HUES64 (cell line): ENCODE data around the gene ACTR10.

ENCODE experiments used
- H3K27ac ChIP-seq: 2 replicates; pipeline ENCODE4 v1.7.0; 2013; ENCODE audit warnings: low read depth, low read length, inconsistent platforms
- H3K27me3 ChIP-seq: 2 replicates; pipeline ENCODE4 v1.6.1; 2013; ENCODE audit warnings: mild to moderate bottlenecking, low read length; ENCODE audit not compliant: insufficient read depth
- H3K36me3 ChIP-seq: 2 replicates; pipeline ENCODE4 v1.6.1; 2013; ENCODE audit warnings: mild to moderate bottlenecking, low read length; ENCODE audit not compliant: insufficient read depth
- H3K4me1 ChIP-seq: 2 replicates; pipeline ENCODE4 v1.6.1; 2013; ENCODE audit warnings: mild to moderate bottlenecking, low read length, moderate library complexity; ENCODE audit not compliant: insufficient read depth
- H3K4me3 ChIP-seq: 2 replicates; pipeline ENCODE4 v1.5.1; 2013; ENCODE audit warnings: mild to moderate bottlenecking, low read length, moderate library complexity
- H3K9ac ChIP-seq: 2 replicates; pipeline ENCODE4 v1.6.1; 2013; ENCODE audit warnings: mild to moderate bottlenecking, low read depth, low read length
- H3K9me3 ChIP-seq: 2 replicates; pipeline ENCODE4 v1.6.1; 2013; ENCODE audit warnings: low read depth, low read length; ENCODE audit not compliant: insufficient read depth
- WGBS: fragments of 150-250, 120-280 bp; methylation state at CpG from one replicate; pipeline ENCODE4 v1.1.7; 2013; ENCODE audit warnings: missing lambda C conversion rate; 5-methylcytosine and 5-hydroxymethylcytosine counted together

ACTR10 gene

GRCh38 chr14:58177125-58177524 is 22.8 kb upstream of the ACTR10 start:
- Histone ChIP-seq H3K36me3 (no peaks in the 10 kb centered on the region), H3K9me3 (no peaks in the 10 kb centered on the region), H3K9ac (no peak overlapping the region), H3K4me1 (no peaks in the 10 kb centered on the region), H3K4me3 (no peak overlapping the region), H3K27me3 (no peaks in the 10 kb centered on the region), H3K27ac (no peak overlapping the region)
- WGBS = 95% methylated on average over 5 of the region's 5 CpGs

GRCh38 chr14:58189176-58189575 is 10.8 kb upstream of the ACTR10 start:
- Histone ChIP-seq H3K4me3 (no peak overlapping the region), H3K4me1 (no peaks in the 10 kb centered on the region), H3K27me3 (no peaks in the 10 kb centered on the region), H3K9ac (no peak overlapping the region), H3K27ac (no peak overlapping the region), H3K9me3 (no peaks in the 10 kb centered on the region), H3K36me3 (no peaks in the 10 kb centered on the region)
- 86% methylated on average over 2 of the region's 2 CpGs for WGBS

GRCh38 chr14:58191763-58192601 is 8.0 kb upstream of the ACTR10 start:
- no peaks in the 10 kb centered on the region for H3K4me1 ChIP-seq
- no peak overlapping the region for H3K9ac ChIP-seq
- H3K27me3 ChIP-seq = no peaks in the 10 kb centered on the region
- no peaks in the 10 kb centered on the region for H3K36me3 ChIP-seq
- no peaks in the 10 kb centered on the region for H3K9me3 ChIP-seq
- H3K4me3 ChIP-seq = no peak overlapping the region
- WGBS = 85% methylated on average over 3 of the region's 3 CpGs
- no peak overlapping the region for H3K27ac ChIP-seq

- no peaks in the 10 kb centered on the region for H3K27me3 ChIP-seq
- no peak overlapping the region for H3K9ac ChIP-seq
- H3K27ac ChIP-seq = no peak overlapping the region
- H3K4me3 ChIP-seq = no peak overlapping the region
- no peaks in the 10 kb centered on the region for H3K4me1 ChIP-seq
- H3K36me3 ChIP-seq = no peaks in the 10 kb centered on the region
- 81% methylated on average over 2 of the region's 2 CpGs for WGBS
- H3K9me3 ChIP-seq = no peaks in the 10 kb centered on the region
These were observed 6.4 kb upstream of the ACTR10 start for GRCh38 chr14:58193542-58193941.

GRCh38 chr14:58196198-58196597 is 3.8 kb upstream of the ACTR10 start:
- Histone ChIP-seq H3K27me3 (no peaks in the 10 kb centered on the region), H3K27ac (no peak overlapping the region), H3K36me3 (no peaks in the 10 kb centered on the region), H3K4me3 (no peak overlapping the region), H3K9me3 (no peaks in the 10 kb centered on the region), H3K9ac (no peak overlapping the region), H3K4me1 (peaks cover 5% of the 10 kb centered on the region)
- WGBS = 80% methylated on average over 1 of the region's 1 CpG

GRCh38 chr14:58198086-58198485 is 1.9 kb upstream of the ACTR10 start:
- Histone ChIP-seq H3K27me3 (no peaks in the 10 kb centered on the region), H3K9me3 (no peaks in the 10 kb centered on the region), H3K27ac (no peak overlapping the region), H3K4me3 (no peak overlapping the region), H3K9ac (no peak overlapping the region), H3K4me1 (peaks cover 5% of the 10 kb centered on the region), H3K36me3 (peaks cover under 1% of the 10 kb centered on the region; the same call in 1 of the 2 replicates)
- WGBS = 84% methylated on average over 4 of the region's 5 CpGs

GRCh38 chr14:58200480-58200841 is 512 bp downstream of the ACTR10 start:
- Histone ChIP-seq H3K9ac (peak overlapping the region; percentile 91), H3K27ac (peak overlapping the region; percentile 97; the same call in 1 of the 2 replicates), H3K9me3 (no peaks in the 10 kb centered on the region), H3K27me3 (no peaks in the 10 kb centered on the region), H3K4me1 (peaks cover 5% of the 10 kb centered on the region), H3K4me3 (peak overlapping the region; percentile 99), H3K36me3 (peaks cover 12% of the 10 kb centered on the region)
- 2% methylated on average over 11 of the region's 11 CpGs for WGBS

GRCh38 chr14:58200846-58201245 is 897 bp downstream of the ACTR10 start:
- Histone ChIP-seq H3K9me3 (no peaks in the 10 kb centered on the region), H3K4me3 (peak overlapping the region; percentile 99), H3K36me3 (peaks cover 12% of the 10 kb centered on the region), H3K27me3 (no peaks in the 10 kb centered on the region), H3K4me1 (peaks cover 5% of the 10 kb centered on the region), H3K9ac (peak overlapping the region; percentile 91), H3K27ac (no peak overlapping the region)
- WGBS = 55% methylated on average over 1 of the region's 2 CpGs

- Histone ChIP-seq H3K4me3 (no peak overlapping the region), H3K27ac (no peak overlapping the region), H3K4me1 (no peaks in the 10 kb centered on the region), H3K36me3 (peaks cover 78% of the 10 kb centered on the region), H3K27me3 (no peaks in the 10 kb centered on the region), H3K9me3 (no peaks in the 10 kb centered on the region), H3K9ac (no peak overlapping the region)
These were observed 13.2 kb downstream of the ACTR10 start for GRCh38 chr14:58213176-58213575.

- Histone ChIP-seq H3K36me3 (peaks cover 73% of the 10 kb centered on the region), H3K27ac (no peak overlapping the region), H3K27me3 (no peaks in the 10 kb centered on the region), H3K4me3 (no peak overlapping the region), H3K9ac (no peak overlapping the region), H3K9me3 (no peaks in the 10 kb centered on the region), H3K4me1 (no peaks in the 10 kb centered on the region)
- WGBS = 94% methylated on average over 2 of the region's 2 CpGs
These were observed 15.4 kb downstream of the ACTR10 start for GRCh38 chr14:58215191-58215914.

GRCh38 chr14:58216544-58216943 is 16.6 kb downstream of the ACTR10 start:
- WGBS = 96% methylated on average over 2 of the region's 2 CpGs
- Histone ChIP-seq H3K9ac (no peak overlapping the region), H3K4me1 (no peaks in the 10 kb centered on the region), H3K4me3 (no peak overlapping the region), H3K9me3 (no peaks in the 10 kb centered on the region), H3K27ac (no peak overlapping the region), H3K27me3 (no peaks in the 10 kb centered on the region), H3K36me3 (peaks cover 67% of the 10 kb centered on the region)
